WTC11 (cell line): ENCODE results near the gene TRA2A. TPM values are rescaled to one million over a fixed set of nuclear protein-coding genes. Genes with fewer than 3 reads are reported as not detected.

Source experiments
- ATAC-seq: fragments of 200-7000 bp; cut with Tn5 transposase; 2 replicates; pipeline ENCODE4 v1.10.0; 2021; ENCODE audit warnings: mild to moderate bottlenecking, moderate library complexity
- CTCF ChIA-PET: fragments of 300-600 bp; sonication (Branson Sonifier 250); formaldehyde crosslinking; loops from one replicate; lab custom pipeline; 2021; ENCODE audit warnings: antibody characterized with exemption; lab: Charles Lee
- POLR2A ChIA-PET: fragments of 350-600 bp; sonication (Branson Sonifier 250); formaldehyde crosslinking; loops from one replicate; lab custom pipeline; 2021; ENCODE audit warnings: antibody characterized with exemption; lab: Charles Lee
- DNase-seq: peaks from one replicate; pipeline ENCODE4 v3.0.0; 2021; ENCODE audit warnings: low spot score
- H3K27ac Mint-ChIP-seq: 2 replicates; pipeline ENCODE4 v1.8.0; 2021; ENCODE audit warnings: mixed read lengths
- H3K27me3 Mint-ChIP-seq: 2 replicates; pipeline ENCODE4 v1.8.0; 2021; ENCODE audit warnings: low read depth, mild to moderate bottlenecking, moderate library complexity, mixed read lengths
- H3K36me3 Mint-ChIP-seq: 2 replicates; pipeline ENCODE4 v1.8.0; 2021; ENCODE audit warnings: mixed read lengths
- H3K4me1 Mint-ChIP-seq: 2 replicates; pipeline ENCODE4 v1.8.0; 2022; ENCODE audit warnings: mixed read lengths
- H3K4me3 Mint-ChIP-seq: 2 replicates; pipeline ENCODE4 v1.8.0; 2021; ENCODE audit warnings: mild to moderate bottlenecking, moderate library complexity, mixed read lengths
- H3K9me3 Mint-ChIP-seq: 2 replicates; pipeline ENCODE4 v1.8.0; 2021; ENCODE audit warnings: mixed read lengths
- AFF4 ChIP-seq: sonication (generic); formaldehyde crosslinking; IDR thresholded peaks from 2 replicates; pipeline ENCODE4 v1.8.1; 2023; ENCODE audit warnings: mild to moderate bottlenecking, missing genetic modification reagents, borderline replicate concordance
- ATF2 ChIP-seq: sonication (generic); formaldehyde crosslinking; IDR thresholded peaks from 2 replicates; pipeline ENCODE4 v1.8.1; 2022; ENCODE audit warnings: low read depth, missing genetic modification reagents, borderline replicate concordance
- CREM ChIP-seq: sonication (generic); formaldehyde crosslinking; IDR thresholded peaks from 2 replicates; pipeline ENCODE4 v1.8.1; 2022; ENCODE audit warnings: mild to moderate bottlenecking, missing genetic modification reagents, moderate library complexity
- FOXJ3 ChIP-seq: sonication (generic); formaldehyde crosslinking; IDR thresholded peaks from 2 replicates; pipeline ENCODE4 v1.9.0; 2021; ENCODE audit warnings: missing genetic modification reagents, mild to moderate bottlenecking, borderline replicate concordance
- HMGA2 ChIP-seq: fragments of 250-450 bp; sonication (Bioruptor Pico); IDR thresholded peaks from 2 replicates; pipeline ENCODE4 v1.4.0; 2021; ENCODE audit warnings: mild to moderate bottlenecking, moderate library complexity
- HMGXB4 ChIP-seq: sonication (generic); formaldehyde crosslinking; IDR thresholded peaks from 2 replicates; pipeline ENCODE4 v1.8.1; 2023; ENCODE audit warnings: mild to moderate bottlenecking, moderate library complexity, missing genetic modification reagents
- JUN ChIP-seq: sonication (generic); formaldehyde crosslinking; IDR thresholded peaks from 2 replicates; pipeline ENCODE4 v1.8.0; 2023; ENCODE audit warnings: mild to moderate bottlenecking, missing genetic modification reagents
- KAT7 ChIP-seq: sonication (generic); formaldehyde crosslinking; IDR thresholded peaks from 2 replicates; pipeline ENCODE4 v1.8.1; 2023; ENCODE audit warnings: missing genetic modification reagents, mild to moderate bottlenecking, borderline replicate concordance
- MYBL2 ChIP-seq: sonication (generic); formaldehyde crosslinking; IDR thresholded peaks from 2 replicates; pipeline ENCODE4 v1.8.1; 2023; ENCODE audit warnings: mild to moderate bottlenecking, moderate library complexity, missing genetic modification reagents
- SMAD3 ChIP-seq: sonication (generic); formaldehyde crosslinking; IDR thresholded peaks from 2 replicates; pipeline ENCODE4 v1.8.0; 2022; ENCODE audit warnings: missing genetic modification reagents, mild to moderate bottlenecking, borderline replicate concordance
- TCF7 ChIP-seq: sonication (generic); formaldehyde crosslinking; IDR thresholded peaks from 2 replicates; pipeline ENCODE4 v1.8.0; 2022; ENCODE audit warnings: mild to moderate bottlenecking, low read depth, missing genetic modification reagents, moderate library complexity
- TEAD1 ChIP-seq: sonication (generic); formaldehyde crosslinking; IDR thresholded peaks from 2 replicates; pipeline ENCODE4 v1.8.0; 2022; ENCODE audit warnings: mild to moderate bottlenecking, missing genetic modification reagents
- USF1 ChIP-seq: sonication (generic); formaldehyde crosslinking; IDR thresholded peaks from 2 replicates; pipeline ENCODE4 v1.8.0; 2022; ENCODE audit warnings: mild to moderate bottlenecking, missing genetic modification reagents
- ZNF138 ChIP-seq: sonication (generic); formaldehyde crosslinking; conservative IDR thresholded peaks from 2 replicates; pipeline ENCODE4 v1.8.1; 2022; ENCODE audit warnings: mild to moderate bottlenecking, moderate library complexity, missing genetic modification reagents
- ZNF281 ChIP-seq: sonication (generic); formaldehyde crosslinking; IDR thresholded peaks from 2 replicates; pipeline ENCODE4 v1.8.0; 2023; ENCODE audit warnings: mild to moderate bottlenecking, missing genetic modification reagents
- ZNF317 ChIP-seq: sonication (generic); formaldehyde crosslinking; IDR thresholded peaks from 2 replicates; pipeline ENCODE4 v1.8.1; 2023; ENCODE audit warnings: low read depth, mild to moderate bottlenecking, moderate library complexity, missing genetic modification reagents, borderline replicate concordance
- ZNF396 ChIP-seq: fragments of 250-450 bp; sonication (Bioruptor Pico); IDR thresholded peaks from 2 replicates; pipeline ENCODE4 v1.8.0; 2021; ENCODE audit warnings: mild to moderate bottlenecking, moderate library complexity, borderline replicate concordance
- total RNA-seq: library from RNA; stranded (reverse); gene quantifications from 3 replicates; pipeline ENCODE4 v1.2.3, GENCODE V29; 2021
- TF ChIP-seq, protein P1 (sequence below): sonication (generic); formaldehyde crosslinking; IDR thresholded peaks from 2 replicates; pipeline ENCODE4 v1.8.0; 2023; ENCODE audit warnings: missing genetic modification reagents

Gene TRA2A
- total RNA-seq, 1 experiment from 2014 or later: 110 TPM

DNA sequence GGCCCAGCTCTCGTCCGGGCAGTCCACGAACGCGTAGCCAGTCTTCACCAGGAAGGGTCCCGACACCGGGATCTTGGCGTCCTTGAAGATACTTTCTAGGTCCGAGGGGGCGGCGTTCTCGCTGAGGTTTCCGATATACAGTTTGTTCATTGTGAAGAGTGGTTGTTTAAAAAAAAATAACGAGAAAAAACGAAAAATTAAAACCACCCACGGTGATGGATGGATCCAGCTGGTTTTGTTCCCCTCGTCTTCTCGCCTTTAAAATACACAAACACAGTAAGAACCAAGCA is 61.9 kb downstream of the TRA2A start (continued):
- no peak for TF ChIP-seq ATF2 (CRISPR knock-in tag)
- no peak for TF ChIP-seq CREM (CRISPR knock-in tag)
- no peak for TF ChIP-seq AFF4 (CRISPR knock-in tag)
- TF ChIP-seq ZNF396 (CRISPR knock-in tag): no peak
- TF ChIP-seq SMAD3 (CRISPR knock-in tag): no peak
- TF ChIP-seq ZNF281 (CRISPR knock-in tag): no peak
- no peak for TF ChIP-seq TCF7 (CRISPR knock-in tag)

GRCh38 chr7:23469150-23469960 is 62.4 kb downstream of the TRA2A start:
- H3K36me3 Mint-ChIP-seq: peaks cover 11% of the 10 kb centered on the region
- ATAC-seq: no peak
- peaks cover 33% of the 10 kb centered on the region for H3K4me1 Mint-ChIP-seq
- POLR2A ChIA-PET: interaction anchor here (0.8 to 1.3 kb wide), 7 partner anchors 13 to 111 kb away, joined by 3 to 4 read pairs (median 3); no protein-coding TSS in a partner anchor
- H3K9me3 Mint-ChIP-seq: no peaks in the 10 kb centered on the region
- H3K27me3 Mint-ChIP-seq: no peaks in the 10 kb centered on the region
- H3K27ac Mint-ChIP-seq: no peak overlapping the region
- CTCF ChIA-PET: no interaction called here
- DNase-seq: no peak
- H3K4me3 Mint-ChIP-seq: peak overlapping the region; percentile 99
- TF ChIP-seq FOXJ3 (CRISPR knock-in tag) (no peak), HMGA2 (CRISPR knock-in tag) (no peak), JUN (CRISPR knock-in tag) (peak; percentile 37; the same call in 1 of the 2 replicates), SMAD3 (CRISPR knock-in tag) (no peak), USF1 (CRISPR knock-in tag) (0 out of 2 replicates have a peak, but pooled peaks have one; percentile 11), TEAD1 (CRISPR knock-in tag) (peak; percentile 41; the same call in 1 of the 2 replicates), ZNF281 (CRISPR knock-in tag) (no peak), KAT7 (CRISPR knock-in tag) (peak; percentile 60; the same call in 1 of the 2 replicates), HMGXB4 (peak; percentile 72; the same call in 1 of the 2 replicates), ZNF317 (CRISPR knock-in tag) (no peak), MYBL2 (no peak), ZNF138 (CRISPR knock-in tag) (no peak)
- TF ChIP-seq, protein P1, sequence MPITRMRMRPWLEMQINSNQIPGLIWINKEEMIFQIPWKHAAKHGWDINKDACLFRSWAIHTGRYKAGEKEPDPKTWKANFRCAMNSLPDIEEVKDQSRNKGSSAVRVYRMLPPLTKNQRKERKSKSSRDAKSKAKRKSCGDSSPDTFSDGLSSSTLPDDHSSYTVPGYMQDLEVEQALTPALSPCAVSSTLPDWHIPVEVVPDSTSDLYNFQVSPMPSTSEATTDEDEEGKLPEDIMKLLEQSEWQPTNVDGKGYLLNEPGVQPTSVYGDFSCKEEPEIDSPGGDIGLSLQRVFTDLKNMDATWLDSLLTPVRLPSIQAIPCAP (CRISPR knock-in tag): peak; percentile 20; the same call in 1 of the 2 replicates
